Heart right ventricle (tissue), 16 donors: ENCODE measurements around the gene CPT1C. TPM values are rescaled to one million over a fixed set of nuclear protein-coding genes. Genes with fewer than 3 reads are reported as not detected.

ENCODE experiments used
- ATAC-seq, 8 donors: fragments of 200-7000 bp; cut with Tn5 transposase; one replicate each; pipeline ENCODE4 v1.9.1; 2020; ENCODE audit warnings: mild to moderate bottlenecking in 8 of 8, moderate library complexity in 8 of 8, moderate number of reproducible peaks in 1 of 8
- DNase-seq, 2 donors: peaks; one replicate each; pipeline ENCODE4 v3.0.0-alpha.2; 2020
- H3K27ac ChIP-seq, 10 donors: fragments of 200-600 bp; sonication (generic) in 2 of 10; one replicate each; pipeline versions ENCODE4 v1.5.0 to v1.8.0; 2020 to 2022; ENCODE audit warnings: mild to moderate bottlenecking in 3 of 10
- H3K27me3 ChIP-seq, 7 donors: fragments of 200-600 bp; one replicate each; pipeline ENCODE4 v1.8.0; 2021 to 2022; ENCODE audit warnings: mild to moderate bottlenecking in 2 of 7
- H3K36me3 ChIP-seq, 9 donors: fragments of 200-600 bp; sonication (generic) in 1 of 9; one replicate each; pipeline versions ENCODE4 v1.5.0 to v1.8.0; 2020 to 2022; ENCODE audit warnings: mild to moderate bottlenecking in 2 of 9
- H3K4me1 ChIP-seq, 9 donors: fragments of 200-600 bp; sonication (generic) in 1 of 9; one replicate each; pipeline versions ENCODE4 v1.5.0 to v1.8.0; 2020 to 2022; ENCODE audit warnings: mild to moderate bottlenecking in 4 of 9
- H3K4me3 ChIP-seq, 10 donors: fragments of 200-600 bp; sonication (generic) in 2 of 10; one replicate each; pipeline versions ENCODE4 v1.5.0 to v1.8.0; 2020 to 2022; ENCODE audit warnings: mild to moderate bottlenecking in 7 of 10, moderate library complexity in 2 of 10
- H3K9me3 ChIP-seq, 11 donors: fragments of 200-600 bp in 10 of 11; sonication (generic) in 2 of 11; one replicate each; pipeline versions ENCODE4 v1.5.0 to v1.8.0; 2013 to 2022; ENCODE audit warnings: mild to moderate bottlenecking in 2 of 11, control low read depth in 1 of 11, moderate library complexity in 1 of 11
- CTCF ChIP-seq, 9 donors: fragments of 200-600 bp; sonication (generic) in 2 of 9; IDR thresholded peaks; one replicate each; pipeline versions ENCODE4 v1.5.0 to v1.8.0; 2021 to 2022; ENCODE audit warnings: antibody characterized with exemption in 9 of 9, mild to moderate bottlenecking in 5 of 9, moderate library complexity in 1 of 9
- WGBS, 2 donors: extraction: QIAGEN DNeasy Blood & Tissue Kit; methylation state at CpG; one replicate each; pipeline ENCODE4 v1.1.7; 2013; ENCODE audit warnings: inconsistent platforms in 1 of 2; 5-methylcytosine and 5-hydroxymethylcytosine counted together
- intact Hi-C, 10 donors: fragments of 100-400 bp; cut with DNase I; formaldehyde crosslinking; loops; one replicate each; pipeline versions ENCODE4 v1.11.1 to v1.14.2; 2022
- long read RNA-seq, 3 donors: library from polyadenylated mRNA; unstranded; transcript quantifications; one replicate each; pipeline ENCODE4 v2.0.0, GENCODE V29; 2020 to 2021
- polyA plus RNA-seq, 2 donors: library from polyadenylated mRNA; stranded (reverse); fragments of 200-250 nt; gene quantifications; one replicate each; pipeline ENCODE4 v1.2.3, GENCODE V29; 2013
- total RNA-seq, 10 donors: library from RNA; stranded (reverse); fragmentation: NEBNext Ultra II Directional in 3 of 10; extraction: Animal tissue kit (Norgen Biotek cat#: 25700) in 3 of 10; gene quantifications; one replicate each; pipeline versions ENCODE4 v1.2.1 to v1.2.4, GENCODE V29; 2021 to 2023
- donor health status: Arrhythmogenic right ventricular cardiomyopathy.
- donor health status: ischemic (EF 13 %, LVEDD 7.1; RV severe dilation, severe dysfunction).
- donor health status: healthy with polysubstance abuse.
- donor health status: DM: no; HTN: yes; CAD: no.
- donor health status: DM: no; HTN: no; CAD: no.
- donor health status: ischemic (EF 25% LVEDD 6.9; RV normal size, moderate dysfunction).
- donor health status: ischemic (EF 25% LVEDD 5.7; RV mildly dilated, moderate dysfunction).
- donor health status: healthy.
- donor health status: DM: yes; HTN: yes; CAD: no.
- donor health status: Ischemic cardiomyopathy.
- donor health status: ischemic (EF 35%, LVEDD 5.7; RV mildly dilated, moderate dysfunction).
- donor health status: nonischemic (EF 11% LVEDD 7.7; RV severe dilation, severe dysfunction).
- donor health status: DM: yes; HTN: yes; CAD: no.
- donor health status: PGD.
- donor health status: ischemic (EF 29% LVEDD 5.4; RV normal size, mild dysfunction).
- donor health status: nonischemic (EF 23%, LVEDD 6.1; RV moderate dilation, normal function).

The CPT1C gene
- total RNA-seq (1 to 10 TPM; 1.4 to 3.6 (median 1.9) TPM), polyA plus RNA-seq (10 to 100 TPM in 1 of 2 donors, 1 to 10 TPM in 1; 4.8 to 10.7 TPM)
- long read RNA-seq, donor 1, partial matches to known transcripts = 1 of 2 reads
- long read RNA-seq, donor 1, other reads (novel, unspliced or antisense) = 1 of 2 reads
- long read RNA-seq, donor 2, partial matches to known transcripts = 2 of 4 reads
- long read RNA-seq, donor 2, other reads (novel, unspliced or antisense) = 1 of 4 reads
- long read RNA-seq, donor 3, partial matches to known transcripts = 0 of 1 reads
- long read RNA-seq, donor 3, other reads (novel, unspliced or antisense) = 1 of 1 reads

GRCh38 chr19:49690656-49691242 is at the start of gene CPT1C:
Gene CPT1C (plus strand): TSS chr19:49691116. CDS start chr19:49692253, 1,137 bp downstream.
- intact Hi-C loops = no loop called here
- H3K9me3 ChIP-seq = no peaks in the 10 kb centered on the region
- ATAC-seq (peak; percentile 38 to 83 (median 76)), DNase-seq (peak; percentile 82 to 87)
- WGBS, 2 donors = 1 to 2% methylated on average over 38 of the region's 38 CpGs
- H3K4me3 ChIP-seq = peak within 1 kb of the TSS; percentile 32 to 66 (median 56)
- H3K27me3 ChIP-seq = peaks cover 0 to 40% (median 9%) of the 10 kb centered on the region in 7 donors
- TF ChIP-seq CTCF (IDR thresholded peaks at IDR 0.05) = no peak
- H3K4me1 ChIP-seq = peaks cover 5 to 59% (median 43%) of the 10 kb centered on the region in 9 donors
- H3K27ac ChIP-seq = peak within 1 kb of the TSS in 9 of 10 donors; percentile 63 to 84 (median 76)
- peaks cover 0 to 23% (median 7%) of the 10 kb centered on the region in 9 donors for H3K36me3 ChIP-seq

DNA sequence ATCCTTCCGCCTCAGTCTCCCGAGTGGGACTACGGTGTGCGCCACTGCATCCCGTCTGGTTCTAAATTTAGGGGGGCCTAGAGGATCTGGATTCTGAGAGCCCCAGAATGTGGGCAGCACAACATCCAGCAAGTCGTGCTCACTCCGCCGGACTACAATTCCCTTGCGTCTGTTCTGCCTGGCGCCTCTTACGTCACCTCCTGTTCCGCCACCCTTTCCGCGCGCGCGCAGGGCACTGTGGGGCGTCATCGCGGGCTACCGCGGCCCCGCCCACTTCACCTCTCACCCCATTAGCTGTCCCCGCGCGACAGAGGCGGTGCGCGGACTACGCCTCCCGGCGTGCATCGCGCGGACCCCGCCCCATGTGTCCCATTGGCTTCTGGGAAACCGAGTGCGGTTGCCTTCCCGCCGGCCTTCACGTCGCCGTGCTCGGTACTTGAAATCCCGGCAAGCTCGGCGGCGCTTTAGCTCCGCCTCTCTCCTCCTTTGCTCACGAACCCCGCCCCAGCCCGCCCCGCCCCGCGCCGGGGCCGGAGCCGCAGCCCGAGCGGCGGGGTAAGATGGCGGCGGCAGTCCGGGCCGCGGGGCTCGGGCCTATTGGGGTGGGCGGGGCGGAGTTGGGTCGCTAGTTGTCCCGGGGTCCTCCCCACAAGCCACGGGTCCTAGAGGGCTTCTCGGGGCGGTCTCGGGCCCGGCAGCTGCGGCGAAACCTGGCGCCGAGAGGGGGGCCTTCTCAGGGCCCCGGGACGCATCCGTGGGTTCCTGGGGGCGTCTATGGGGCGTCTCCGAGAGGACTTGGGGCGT is 49.0 kb upstream of the CPT1C start, which contains the start of gene SCAF1:
SCAF1 (plus strand) TSS at position 522 of the 804 bp plus-strand sequence. CDS start 2,818 bp downstream, outside the sequence.
- ATAC-seq (peak; percentile 75 to 88 (median 82)), DNase-seq (peak; percentile 99)
- Histone ChIP-seq H3K27ac (peak within 1 kb of the TSS; percentile 96 to 100 (median 99)), H3K4me1 (peaks cover 4 to 65% (median 54%) of the 10 kb centered on the region in 9 donors), H3K9me3 (no peaks in the 10 kb centered on the region), H3K36me3 (peaks cover 0 to 22% (median 6%) of the 10 kb centered on the region in 9 donors), H3K4me3 (peak within 1 kb of the TSS; percentile 79 to 95 (median 89)), H3K27me3 (no peaks in the 10 kb centered on the region)
- WGBS, 2 donors = 0 to 1% methylated on average over 79 of the region's 87 CpGs
- intact Hi-C loops = loop anchor here in 2 of 10 donors (2.0 kb wide), 2 partner anchors 35 to 51 kb away; partner anchors contain the start of genes PRR12 (in 2 of the 2) and PRMT1 (in 1 of the 2)
- no peak for TF ChIP-seq CTCF (IDR thresholded peaks at IDR 0.05)

DNA sequence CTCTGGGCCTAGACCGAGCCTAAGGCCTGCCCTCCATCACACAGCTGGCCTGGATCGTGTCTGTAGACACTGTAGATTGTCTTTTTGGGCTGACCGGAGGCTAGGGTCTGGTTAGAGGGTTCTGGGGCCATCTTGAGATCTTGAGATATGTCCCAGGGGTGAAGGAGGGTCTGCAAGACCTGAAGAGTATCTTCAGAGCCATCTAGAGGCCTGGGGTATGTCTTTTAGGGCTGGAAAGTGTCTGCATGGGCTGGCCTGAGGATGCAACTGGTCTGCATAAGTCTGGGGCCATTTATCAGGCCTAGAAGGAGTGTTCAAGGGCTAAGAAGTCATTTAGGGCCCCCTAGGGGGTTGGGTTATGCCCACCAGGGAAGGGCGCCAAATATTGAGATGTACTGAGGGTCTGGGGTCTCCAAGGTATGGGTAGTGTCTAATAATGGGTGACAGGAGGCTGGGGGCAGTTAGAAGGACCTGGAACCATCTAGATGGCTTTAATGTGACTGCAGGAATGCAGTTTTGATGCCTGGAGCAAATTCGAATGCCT is 48.4 kb upstream of the CPT1C start:
- peaks cover 0 to 28% (median 13%) of the 10 kb centered on the region in 9 donors for H3K36me3 ChIP-seq
- 6% methylated on average over 5 of the region's 5 CpGs for WGBS, 2 donors
- H3K4me1 ChIP-seq = peaks cover 4 to 59% (median 47%) of the 10 kb centered on the region in 9 donors
- DNase-seq (no peak), ATAC-seq (no peak)
- H3K9me3 ChIP-seq = no peaks in the 10 kb centered on the region
- intact Hi-C loops = no loop called here
- H3K27ac ChIP-seq = peak overlapping the region; percentile 84 to 100 (median 99)
- no peak for TF ChIP-seq CTCF (IDR thresholded peaks at IDR 0.05)
- peak overlapping the region; percentile 79 to 95 (median 89) for H3K4me3 ChIP-seq
- H3K27me3 ChIP-seq = no peaks in the 10 kb centered on the region
